ENCODE data around the gene SORL1-AS1.

Gene SORL1-AS1

GRCh38 chr11:121408830-121409229 is 43.9 kb downstream of the SORL1-AS1 start:
- H3K4me1 ChIP-seq (ENCODE audit: control insufficient read depth, insufficient read depth, low read depth, low read length) = no peaks in the 10 kb centered on the region
- H3K9me3 ChIP-seq (ENCODE audit: control insufficient read depth, low read length) = no peaks in the 10 kb centered on the region
- no peak overlapping the region for H3K14ac ChIP-seq (ENCODE audit: low read length in 2 of 2)
- no peak overlapping the region for H3K4me3 ChIP-seq (ENCODE audit: insufficient read depth in 1 of 2, low read depth in 1 of 2, low read length in 2 of 2)
- H3K9ac ChIP-seq (ENCODE audit: low read length) = no peak overlapping the region
- no peak overlapping the region for H2BK5ac ChIP-seq (ENCODE audit: low read depth, low read length, poor library complexity, severe bottlenecking)
- H3K36me3 ChIP-seq (ENCODE audit: control insufficient read depth in 1 of 2, insufficient read depth in 2 of 2, low read depth in 1 of 2, low read length in 2 of 2) = no peaks in the 10 kb centered on the region
- H3K79me1 ChIP-seq (replicated peaks; ENCODE audit: low read length, poor library complexity, severe bottlenecking) = no peaks in the 10 kb centered on the region
- no peak overlapping the region for H3K27ac ChIP-seq (ENCODE audit: low read length, poor library complexity, severe bottlenecking)
- no peak overlapping the region for H3K4me2 ChIP-seq (ENCODE audit: low read length, poor library complexity, severe bottlenecking)
- no peak overlapping the region for H2AK5ac ChIP-seq (ENCODE audit: low read length, severe bottlenecking)
- no peak overlapping the region for H3K18ac ChIP-seq (ENCODE audit: low read depth in 1 of 2, low read length in 2 of 2)
- no peak overlapping the region for H4K8ac ChIP-seq (ENCODE audit: low read length)
- 84% methylated on average over 2 of the region's 2 CpGs for WGBS
- no peak overlapping the region for H2BK12ac ChIP-seq (ENCODE audit: low read length in 2 of 2)
- H2BK15ac ChIP-seq (ENCODE audit: low read depth, poor library complexity, severe bottlenecking) = no peak overlapping the region
- no peak overlapping the region for H3K23ac ChIP-seq (ENCODE audit: low read length in 2 of 2)
- H4K91ac ChIP-seq (ENCODE audit: low read length) = no peak overlapping the region
- H3K4ac ChIP-seq (ENCODE audit: low read depth in 1 of 2, low read length in 2 of 2) = no peak overlapping the region
- no peak overlapping the region for H2BK120ac ChIP-seq (ENCODE audit: low read depth, low read length)
- no peaks in the 10 kb centered on the region for H3K27me3 ChIP-seq (ENCODE audit: control insufficient read depth in 1 of 2, insufficient read depth in 1 of 2, low read length in 2 of 2)
- DNase-seq = no peak
- no peak overlapping the region for H2AFZ ChIP-seq (ENCODE audit: low read depth, low read length)

DNA sequence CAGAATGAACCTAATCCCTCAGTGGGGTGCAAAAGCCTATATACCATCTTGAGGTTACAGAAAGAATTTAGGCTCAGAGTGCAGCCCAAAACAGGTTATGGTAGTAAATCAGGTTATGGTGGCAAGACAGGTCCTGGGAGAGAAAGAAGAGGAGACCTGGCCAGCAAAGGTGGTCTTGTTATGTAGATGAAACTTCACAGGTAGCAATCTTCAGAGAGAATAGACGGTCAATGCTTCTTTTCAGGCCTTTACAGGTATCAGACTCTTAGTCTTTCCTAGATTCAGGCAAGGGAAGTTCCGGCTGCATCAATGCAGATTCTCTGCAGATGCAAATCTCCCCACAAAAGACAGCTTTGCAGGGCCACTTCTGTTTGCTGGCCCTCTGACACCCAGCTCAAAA is 46.5 kb downstream of the SORL1-AS1 start:
- H3K18ac ChIP-seq (ENCODE audit: low read depth in 1 of 2, low read length in 2 of 2) = no peak overlapping the region
- no peaks in the 10 kb centered on the region for H3K36me3 ChIP-seq (ENCODE audit: control insufficient read depth in 1 of 2, insufficient read depth in 2 of 2, low read depth in 1 of 2, low read length in 2 of 2)
- no peak overlapping the region for H3K4ac ChIP-seq (ENCODE audit: low read depth in 1 of 2, low read length in 2 of 2)
- WGBS = no CpG with 5 or more reads among the region's 2 CpGs
- no peak overlapping the region for H2BK120ac ChIP-seq (ENCODE audit: low read depth, low read length)
- no peak overlapping the region for H4K91ac ChIP-seq (ENCODE audit: low read length)
- no peak overlapping the region for H3K14ac ChIP-seq (ENCODE audit: low read length in 2 of 2)
- no peak overlapping the region for H3K23ac ChIP-seq (ENCODE audit: low read length in 2 of 2)
- DNase-seq = no peak
- H3K79me1 ChIP-seq (replicated peaks; ENCODE audit: low read length, poor library complexity, severe bottlenecking) = no peaks in the 10 kb centered on the region
- H3K9me3 ChIP-seq (ENCODE audit: control insufficient read depth, low read length) = peaks cover 10% of the 10 kb centered on the region
- no peak overlapping the region for H2AK5ac ChIP-seq (ENCODE audit: low read length, severe bottlenecking)
- H2BK15ac ChIP-seq (ENCODE audit: low read depth, poor library complexity, severe bottlenecking) = no peak overlapping the region
- H3K4me1 ChIP-seq (ENCODE audit: control insufficient read depth, insufficient read depth, low read depth, low read length) = no peaks in the 10 kb centered on the region
- H2AFZ ChIP-seq (ENCODE audit: low read depth, low read length) = no peak overlapping the region
- no peak overlapping the region for H3K4me2 ChIP-seq (ENCODE audit: low read length, poor library complexity, severe bottlenecking)
- H3K4me3 ChIP-seq (ENCODE audit: insufficient read depth in 1 of 2, low read depth in 1 of 2, low read length in 2 of 2) = no peak overlapping the region
- H2BK12ac ChIP-seq (ENCODE audit: low read length in 2 of 2) = no peak overlapping the region
- no peak overlapping the region for H2BK5ac ChIP-seq (ENCODE audit: low read depth, low read length, poor library complexity, severe bottlenecking)
- H3K27me3 ChIP-seq (ENCODE audit: control insufficient read depth in 1 of 2, insufficient read depth in 1 of 2, low read length in 2 of 2) = no peaks in the 10 kb centered on the region
- no peak overlapping the region for H3K9ac ChIP-seq (ENCODE audit: low read length)
- H3K27ac ChIP-seq (ENCODE audit: low read length, poor library complexity, severe bottlenecking) = no peak overlapping the region
- H4K8ac ChIP-seq (ENCODE audit: low read length) = no peak overlapping the region

DNA sequence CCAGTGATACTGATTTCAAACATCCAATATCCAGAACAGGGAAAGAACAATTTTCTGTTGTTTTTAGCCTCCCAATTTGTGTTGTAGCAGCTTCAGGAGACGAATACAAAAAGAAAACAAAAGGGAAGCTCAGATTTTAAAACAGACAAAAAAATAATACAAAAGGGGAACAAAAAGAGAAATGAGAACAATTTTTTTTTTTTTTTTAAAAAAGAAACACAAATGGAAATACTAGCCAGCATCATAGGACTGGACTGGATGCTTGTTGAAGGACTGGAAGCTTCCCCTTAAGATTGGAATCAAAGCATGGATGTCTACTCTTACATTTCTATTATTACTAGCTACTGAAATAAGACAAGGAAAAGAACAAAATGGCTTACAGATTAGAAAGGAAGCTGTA is 47.1 kb downstream of the SORL1-AS1 start:
- H3K9me3 ChIP-seq (ENCODE audit: control insufficient read depth, low read length) = peaks cover 10% of the 10 kb centered on the region
- no peak overlapping the region for H3K14ac ChIP-seq (ENCODE audit: low read length in 2 of 2)
- H3K4me2 ChIP-seq (ENCODE audit: low read length, poor library complexity, severe bottlenecking) = no peak overlapping the region
- no peak overlapping the region for H3K9ac ChIP-seq (ENCODE audit: low read length)
- H2BK15ac ChIP-seq (ENCODE audit: low read depth, poor library complexity, severe bottlenecking) = no peak overlapping the region
- H3K36me3 ChIP-seq (ENCODE audit: control insufficient read depth in 1 of 2, insufficient read depth in 2 of 2, low read depth in 1 of 2, low read length in 2 of 2) = no peaks in the 10 kb centered on the region
- no peak for DNase-seq
- no peak overlapping the region for H3K23ac ChIP-seq (ENCODE audit: low read length in 2 of 2)
- H2AFZ ChIP-seq (ENCODE audit: low read depth, low read length) = no peak overlapping the region
- H4K8ac ChIP-seq (ENCODE audit: low read length) = no peak overlapping the region
- no peaks in the 10 kb centered on the region for H3K79me1 ChIP-seq (replicated peaks; ENCODE audit: low read length, poor library complexity, severe bottlenecking)
- H3K4me1 ChIP-seq (ENCODE audit: control insufficient read depth, insufficient read depth, low read depth, low read length) = no peaks in the 10 kb centered on the region
- no peak overlapping the region for H2BK120ac ChIP-seq (ENCODE audit: low read depth, low read length)
- no peak overlapping the region for H3K18ac ChIP-seq (ENCODE audit: low read depth in 1 of 2, low read length in 2 of 2)
- H2BK5ac ChIP-seq (ENCODE audit: low read depth, low read length, poor library complexity, severe bottlenecking) = no peak overlapping the region
- H2AK5ac ChIP-seq (ENCODE audit: low read length, severe bottlenecking) = no peak overlapping the region
- no peaks in the 10 kb centered on the region for H3K27me3 ChIP-seq (ENCODE audit: control insufficient read depth in 1 of 2, insufficient read depth in 1 of 2, low read length in 2 of 2)
- no peak overlapping the region for H2BK12ac ChIP-seq (ENCODE audit: low read length in 2 of 2)
- no peak overlapping the region for H3K4ac ChIP-seq (ENCODE audit: low read depth in 1 of 2, low read length in 2 of 2)
- whole genome bisulfite sequencing = no CpG with 5 or more reads among the region's 1 CpG
- no peak overlapping the region for H3K27ac ChIP-seq (ENCODE audit: low read length, poor library complexity, severe bottlenecking)
- H3K4me3 ChIP-seq (ENCODE audit: insufficient read depth in 1 of 2, low read depth in 1 of 2, low read length in 2 of 2) = no peak overlapping the region
- H4K91ac ChIP-seq (ENCODE audit: low read length) = no peak overlapping the region

GRCh38 chr11:121394785-121395184 is 58.0 kb downstream of the SORL1-AS1 start:
- Histone ChIP-seq H4K91ac (ENCODE audit: low read length) (no peak overlapping the region), H3K9me3 (ENCODE audit: control insufficient read depth, low read length) (peaks cover 10% of the 10 kb centered on the region), H2AFZ (ENCODE audit: low read depth, low read length) (no peak overlapping the region), H3K18ac (ENCODE audit: low read depth in 1 of 2, low read length in 2 of 2) (no peak overlapping the region), H3K23ac (ENCODE audit: low read length in 2 of 2) (no peak overlapping the region), H3K4me2 (ENCODE audit: low read length, poor library complexity, severe bottlenecking) (no peak overlapping the region), H2BK120ac (ENCODE audit: low read depth, low read length) (no peak overlapping the region), H3K9ac (ENCODE audit: low read length) (no peak overlapping the region), H3K4me1 (ENCODE audit: control insufficient read depth, insufficient read depth, low read depth, low read length) (no peaks in the 10 kb centered on the region), H3K14ac (ENCODE audit: low read length in 2 of 2) (no peak overlapping the region), H3K79me1 (replicated peaks; ENCODE audit: low read length, poor library complexity, severe bottlenecking) (no peaks in the 10 kb centered on the region), H3K27me3 (ENCODE audit: control insufficient read depth in 1 of 2, insufficient read depth in 1 of 2, low read length in 2 of 2) (peaks cover 0 to 39% of the 10 kb centered on the region in 2 experiments), H2BK15ac (ENCODE audit: low read depth, poor library complexity, severe bottlenecking) (no peak overlapping the region), H2AK5ac (ENCODE audit: low read length, severe bottlenecking) (no peak overlapping the region), H3K4ac (ENCODE audit: low read depth in 1 of 2, low read length in 2 of 2) (no peak overlapping the region), H3K27ac (ENCODE audit: low read length, poor library complexity, severe bottlenecking) (no peak overlapping the region), H2BK5ac (ENCODE audit: low read depth, low read length, poor library complexity, severe bottlenecking) (no peak overlapping the region), H3K4me3 (ENCODE audit: insufficient read depth in 1 of 2, low read depth in 1 of 2, low read length in 2 of 2) (no peak overlapping the region), H3K36me3 (ENCODE audit: control insufficient read depth in 1 of 2, insufficient read depth in 2 of 2, low read depth in 1 of 2, low read length in 2 of 2) (no peaks in the 10 kb centered on the region), H4K8ac (ENCODE audit: low read length) (no peak overlapping the region), H2BK12ac (ENCODE audit: low read length in 2 of 2) (no peak overlapping the region)
- DNase-seq = no peak
- 79% methylated on average over 4 of the region's 4 CpGs for whole genome bisulfite sequencing
